Gastroesophageal sphincter (tissue), 3 donors: Measurements from ENCODE around the gene IDUA.

Experiments used
- CTCF ChIP-seq, 4 experiments: fragments of 200-600 bp in 2 of 4; fragments of 450-650 bp in 2 of 4; sonication (generic) in 1 of 4; IDR thresholded peaks; one replicate each; pipeline ENCODE4 v1.5.1; 2017 to 2019; ENCODE audit warnings: antibody characterized with exemption in 4 of 4, mild to moderate bottlenecking in 2 of 4, moderate library complexity in 2 of 4
- EP300 ChIP-seq: sonication (generic); formaldehyde crosslinking; IDR thresholded peaks from one replicate; pipeline ENCODE4 v1.6.1; 2017; ENCODE audit warnings: antibody characterized with exemption, mild to moderate bottlenecking
- POLR2A ChIP-seq, 2 donors: fragments of 450-650 bp; IDR thresholded peaks; one replicate each; pipeline ENCODE4 v1.6.1; 2017; ENCODE audit warnings: antibody characterized with exemption in 2 of 2, mild to moderate bottlenecking in 2 of 2, moderate library complexity in 1 of 2
- POLR2AphosphoS5 ChIP-seq: sonication (generic); formaldehyde crosslinking; IDR thresholded peaks from one replicate; pipeline ENCODE4 v1.6.1; 2017; ENCODE audit warnings: antibody characterized with exemption

- TF ChIP-seq CTCF (IDR thresholded peaks at IDR 0.05), result no peak
- TF ChIP-seq POLR2A (IDR thresholded peaks at IDR 0.05), result no peak
- TF ChIP-seq EP300, result no peak
- TF ChIP-seq POLR2AphosphoS5, result no peak
Observed at GRCh38 chr4:1041147-1041935, 54.5 kb downstream of the IDUA start.
